CD14-positive monocyte (primary cell): Measurements from ENCODE around the gene CSF2. TPM values are rescaled to one million over a fixed set of nuclear protein-coding genes. Genes with fewer than 3 reads are reported as not detected.
"Not testable (repeated sequence)": the region's sequence is repeated elsewhere in the genome, so short reads cannot be mapped to it uniquely, and the experiment has no call there.

Experiments used
- DNase-seq, 3 donors: peaks; one replicate each; pipeline ENCODE4 v3.0.0-alpha.2; 2011 to 2022
- H2AFZ ChIP-seq: 2 replicates; pipeline ENCODE4 v1.6.0; 2012; ENCODE audit warnings: mild to moderate bottlenecking, low read depth, low read length, inconsistent platforms; ENCODE audit not compliant: insufficient read depth, poor library complexity, severe bottlenecking
- H3K27ac ChIP-seq, 2 donors: 1 replicate in 1 of 2; 2 replicates in 1 of 2; pipeline ENCODE4 v1.5.1; 2012 to 2013; ENCODE audit warnings: low read length in 2 of 2, control low read depth in 1 of 2, inconsistent platforms in 1 of 2, low read depth in 1 of 2, mild to moderate bottlenecking in 1 of 2
- H3K27me3 ChIP-seq, 2 donors: one replicate each; pipeline versions ENCODE4 v1.6.0 to v1.6.1; 2011 to 2013; ENCODE audit warnings: low read length in 2 of 2; ENCODE audit not compliant: control insufficient read depth in 2 of 2, insufficient read depth in 2 of 2
- H3K36me3 ChIP-seq, 2 donors: replicated peaks in 1 of 2; 1 replicate in 1 of 2; 2 replicates in 1 of 2; pipeline versions ENCODE4 v1.5.1 to v1.6.1; 2012 to 2013; ENCODE audit warnings: low read length in 2 of 2, control low read depth in 1 of 2, inconsistent platforms in 1 of 2, mild to moderate bottlenecking in 1 of 2; ENCODE audit not compliant: insufficient read depth in 2 of 2, control insufficient read depth in 1 of 2
- H3K4me1 ChIP-seq, 2 donors: 1 replicate in 1 of 2; 2 replicates in 1 of 2; pipeline versions ENCODE4 v1.5.1 to v1.6.1; 2012 to 2013; ENCODE audit warnings: low read length in 2 of 2, control low read depth in 1 of 2, inconsistent platforms in 1 of 2, mild to moderate bottlenecking in 1 of 2, moderate library complexity in 1 of 2; ENCODE audit not compliant: insufficient read depth in 2 of 2, control insufficient read depth in 1 of 2
- H3K4me2 ChIP-seq: replicated peaks from 2 replicates; pipeline ENCODE3; 2012; ENCODE audit warnings: low read length, moderate library complexity, mild to moderate bottlenecking; ENCODE audit not compliant: poor library complexity, severe bottlenecking; ENCODE audit errors: extremely low read depth
- H3K4me3 ChIP-seq, 3 experiments: fragments of 200-600 bp in 1 of 3; sonication (generic) in 1 of 3; replicated peaks in 1 of 3; 1 replicate in 2 of 3; 2 replicates in 1 of 3; pipeline ENCODE4 v1.5.1; 2011 to 2013; ENCODE audit warnings: low read length in 3 of 3, mild to moderate bottlenecking in 3 of 3, control low read depth in 2 of 3, low read depth in 2 of 3, inconsistent platforms in 1 of 3, moderate library complexity in 1 of 3
- H3K79me2 ChIP-seq: 2 replicates; pipeline ENCODE4 v1.6.0; 2012; ENCODE audit warnings: mild to moderate bottlenecking, control low read depth, inconsistent platforms, low read length, moderate library complexity; ENCODE audit not compliant: insufficient read depth
- H3K9ac ChIP-seq: 2 replicates; pipeline ENCODE4 v1.6.0; 2017; ENCODE audit warnings: low read length, mild to moderate bottlenecking; ENCODE audit not compliant: insufficient read depth, poor library complexity, severe bottlenecking
- H3K9me3 ChIP-seq, 2 donors: replicated peaks in 1 of 2; 1 replicate in 1 of 2; 2 replicates in 1 of 2; pipeline versions ENCODE4 v1.5.1 to v1.6.1; 2012 to 2013; ENCODE audit warnings: low read length in 2 of 2, control low read depth in 1 of 2; ENCODE audit not compliant: control insufficient read depth in 1 of 2, insufficient read depth in 1 of 2
- H4K20me1 ChIP-seq: 2 replicates; pipeline ENCODE4 v1.6.0; 2012; ENCODE audit warnings: mild to moderate bottlenecking, low read length, control low read depth, moderate library complexity; ENCODE audit not compliant: insufficient read depth
- H3K27ac Mint-ChIP-seq, 7 donors: one replicate each; pipeline ENCODE4 v1.8.0; 2020; ENCODE audit warnings: mild to moderate bottlenecking in 7 of 7, mixed read lengths in 7 of 7, moderate library complexity in 6 of 7, inconsistent platforms in 2 of 7
- H3K27me3 Mint-ChIP-seq, 3 donors: one replicate each; pipeline ENCODE4 v1.8.0; 2021 to 2022; ENCODE audit warnings: low read depth in 3 of 3, mild to moderate bottlenecking in 3 of 3, mixed read lengths in 3 of 3, moderate library complexity in 3 of 3, inconsistent platforms in 1 of 3
- H3K36me3 Mint-ChIP-seq, 2 donors: one replicate each; pipeline ENCODE4 v1.8.0; 2020; ENCODE audit warnings: mixed read lengths in 2 of 2, inconsistent platforms in 1 of 2, mild to moderate bottlenecking in 1 of 2
- H3K4me1 Mint-ChIP-seq: one replicate; pipeline ENCODE4 v1.8.0; 2020; ENCODE audit warnings: mild to moderate bottlenecking, mixed read lengths
- H3K4me3 Mint-ChIP-seq, 2 donors: one replicate each; pipeline ENCODE4 v1.8.0; 2020; ENCODE audit warnings: mild to moderate bottlenecking in 2 of 2, mixed read lengths in 2 of 2, moderate library complexity in 1 of 2
- H3K9me3 Mint-ChIP-seq, 7 donors: one replicate each; pipeline ENCODE4 v1.8.0; 2020 to 2022; ENCODE audit warnings: mixed read lengths in 7 of 7, mild to moderate bottlenecking in 6 of 7, moderate library complexity in 6 of 7, inconsistent platforms in 2 of 7
- WGBS: methylation state at CpG from one replicate; pipeline ENCODE4 v1.1.5; 2013; ENCODE audit warnings: missing lambda C conversion rate; ENCODE audit not compliant: insufficient coverage; 5-methylcytosine and 5-hydroxymethylcytosine counted together
- intact Hi-C, 2 donors: fragments of 100-400 bp; cut with micrococcal nuclease; formaldehyde crosslinking; loops; one replicate each; pipeline versions ENCODE4 v1.15.0 to v1.15.1; 2023
- polyA plus RNA-seq, 3 donors: library from polyadenylated mRNA; depleted of rRNA in 1 of 3; unstranded in 2 of 3; stranded (reverse) in 1 of 3; fragments of 300-500 nt in 2 of 3; fragments of >200 nt in 1 of 3; fragmentation: Illumina TruSeq in 2 of 3; gene quantifications; 1 replicate in 2 of 3; 2 replicates in 1 of 3; pipeline ENCODE4 v1.2.3, GENCODE V29; 2012 to 2021
- small RNA-seq: library from RNA; depleted of rRNA; stranded (forward); fragments of <200 nt; gene quantifications from one replicate; pipeline ENCODE3, GENCODE V24; 2012; ENCODE audit warnings: low read depth; ENCODE audit not compliant: insufficient read length

Gene CSF2
- polyA plus RNA-seq, 3 donors, result not detected

DNA sequence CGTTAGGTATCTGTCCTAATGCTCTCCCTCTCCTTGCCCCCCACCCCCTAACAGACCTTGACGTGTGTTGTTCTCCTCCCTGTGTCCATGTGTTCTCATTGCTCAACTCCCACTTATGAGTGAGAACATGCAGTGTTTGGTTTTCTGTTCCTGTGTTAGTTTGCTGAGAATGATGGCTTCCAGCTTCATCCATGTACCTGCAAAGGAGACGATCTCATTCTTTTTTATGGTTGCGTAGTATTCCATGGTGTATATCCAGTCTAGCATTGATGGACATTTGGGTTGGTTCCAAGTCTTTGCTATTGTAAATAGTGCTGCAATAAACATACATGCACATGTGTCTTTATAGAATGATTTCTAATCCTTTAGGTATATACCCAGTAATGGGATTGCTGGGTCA, 50.0 kb downstream of the CSF2 start:
- H3K4me1 ChIP-seq, H3K36me3 ChIP-seq, H3K4me3 ChIP-seq, H3K27ac Mint-ChIP-seq, H3K27ac ChIP-seq, H3K4me3 Mint-ChIP-seq, DNase-seq, H2AFZ ChIP-seq, H3K79me2 ChIP-seq, H3K4me1 Mint-ChIP-seq, H4K20me1 ChIP-seq, H3K9me3 ChIP-seq, H3K4me2 ChIP-seq, H3K9ac ChIP-seq, intact Hi-C loops, H3K36me3 Mint-ChIP-seq, H3K27me3 ChIP-seq: not testable (repeated sequence)
- 100% methylated on average over 1 of the region's 4 CpGs for WGBS
- Mint-ChIP-seq H3K9me3 (peaks cover 6 to 16% (median 13%) of the 10 kb centered on the region in 7 donors), H3K27me3 (peaks cover 3 to 16% (median 4%) of the 10 kb centered on the region in 3 donors)

Small RNA genes lying within 50 kb of the gene (small RNA-seq; reads per million reads assigned to genes)
- not detected for gene RF00285

Other genes with a start within 250 kb of the CSF2 start
- gene MEIKIN, start 128.1 kb upstream of the CSF2 start, polyA plus RNA-seq, result 1 to 10 TPM in 2 of 3 donors, under 1 TPM in 1; 0.16 to 1.6 (median 1.6) TPM
- under 1 TPM in 1 of 3 donors, not detected in 2; 0.45 TPM for gene ACSL6, start 62.1 kb upstream of the CSF2 start, polyA plus RNA-seq
- not detected for gene IL3, start 13.1 kb upstream of the CSF2 start, polyA plus RNA-seq
- gene P4HA2, start 154.1 kb downstream of the CSF2 start, polyA plus RNA-seq, result under 1 TPM; 0.12 to 0.99 (median 0.45) TPM
- not detected for gene PDLIM4, start 183.9 kb downstream of the CSF2 start, polyA plus RNA-seq
- 10 to 100 TPM in 2 of 3 donors, 1 to 10 TPM in 1; 7.2 to 13.0 (median 12.2) TPM for gene SLC22A4, start 220.6 kb downstream of the CSF2 start, polyA plus RNA-seq